CD4-positive, alpha-beta T cell treated with Interferon gamma for 1 hour (primary cell): ENCODE results near the gene PRKN.
"Not testable (repeated sequence)": the region's sequence is repeated elsewhere in the genome, so short reads cannot be mapped to it uniquely, and the experiment has no call there.

ENCODE experiments used
- DNase-seq: peaks from one replicate; pipeline ENCODE4 v3.0.0-alpha.2; 2020

The PRKN gene

GRCh38 chr6:161880056-161880455 is 847.5 kb downstream of the PRKN start:
- DNase-seq, result no peak

GRCh38 chr6:161876231-161876630 is 851.3 kb downstream of the PRKN start:
- no peak for DNase-seq

DNA sequence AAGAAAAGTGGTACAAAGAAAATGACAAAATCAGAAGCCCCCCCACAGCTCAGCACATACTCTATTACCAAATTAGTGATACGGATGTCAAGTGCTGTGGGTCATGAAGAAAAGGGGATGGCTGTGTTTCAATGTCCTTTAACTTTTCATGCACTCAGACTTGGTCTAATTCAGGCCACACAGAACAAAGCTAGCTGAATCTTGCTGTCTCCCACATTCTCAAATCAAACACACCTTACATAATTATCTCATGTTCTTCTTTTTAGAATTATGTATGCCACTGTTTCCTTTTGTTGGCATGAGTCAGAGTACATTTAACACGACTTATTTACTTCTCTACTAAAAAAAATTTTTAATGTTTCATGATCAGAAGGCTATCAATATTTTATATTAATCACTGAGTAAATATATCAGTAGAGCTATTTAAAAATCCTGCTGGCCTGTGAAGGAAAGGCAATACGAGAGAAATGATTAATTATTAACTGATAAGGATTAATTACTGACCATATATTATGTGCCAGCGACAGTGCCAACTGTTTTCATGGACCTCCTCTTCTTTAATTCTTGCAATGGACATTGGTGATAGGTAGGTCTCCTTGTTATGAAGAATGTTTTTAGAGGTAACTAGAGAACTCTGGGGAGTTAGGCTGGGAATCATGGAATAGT is 857.2 kb downstream of the PRKN start:
- DNase-seq, result no peak

GRCh38 chr6:161869491-161869890 is 858.1 kb downstream of the PRKN start:
- DNase-seq, result no peak

GRCh38 chr6:161866570-161866969 is 861.0 kb downstream of the PRKN start:
- no peak for DNase-seq

DNA sequence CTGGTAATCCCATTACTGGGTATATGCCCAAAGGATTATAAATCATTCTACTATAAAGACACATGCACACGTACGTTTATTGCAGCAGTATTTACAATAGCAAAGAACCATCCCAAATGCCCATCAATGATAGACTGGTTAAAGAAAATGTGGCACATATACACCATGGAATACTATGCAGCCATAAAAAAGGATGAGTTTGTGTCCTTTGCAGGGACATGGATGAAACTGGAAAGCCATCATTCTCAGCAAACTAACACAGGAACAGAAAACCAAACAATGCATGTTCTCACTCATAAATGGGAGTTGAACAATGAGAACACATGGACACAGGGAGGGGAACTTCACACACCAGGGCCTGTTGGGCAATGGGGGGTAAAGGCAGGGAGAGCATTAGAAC is 866.5 kb downstream of the PRKN start:
- DNase-seq, result not testable (repeated sequence)

DNA sequence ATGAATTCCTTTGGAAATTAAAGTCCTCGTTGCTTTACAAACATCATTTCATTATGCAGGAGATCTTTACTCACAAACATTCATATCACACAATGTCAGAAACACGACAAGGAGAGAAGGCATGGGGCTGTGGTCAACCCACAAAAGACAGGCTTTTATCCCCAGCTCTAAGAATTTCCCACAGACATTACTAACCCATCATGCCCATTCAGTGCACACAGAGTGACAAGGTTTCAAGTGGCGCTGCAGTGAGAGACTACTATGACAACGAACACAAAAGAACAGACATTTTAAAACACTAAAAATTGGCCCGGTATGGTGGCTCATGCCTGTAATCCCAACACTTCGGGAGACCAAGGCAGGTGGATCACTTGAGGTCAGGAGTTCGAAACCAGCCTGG is 873.9 kb downstream of the PRKN start:
- DNase-seq, result no peak

DNA sequence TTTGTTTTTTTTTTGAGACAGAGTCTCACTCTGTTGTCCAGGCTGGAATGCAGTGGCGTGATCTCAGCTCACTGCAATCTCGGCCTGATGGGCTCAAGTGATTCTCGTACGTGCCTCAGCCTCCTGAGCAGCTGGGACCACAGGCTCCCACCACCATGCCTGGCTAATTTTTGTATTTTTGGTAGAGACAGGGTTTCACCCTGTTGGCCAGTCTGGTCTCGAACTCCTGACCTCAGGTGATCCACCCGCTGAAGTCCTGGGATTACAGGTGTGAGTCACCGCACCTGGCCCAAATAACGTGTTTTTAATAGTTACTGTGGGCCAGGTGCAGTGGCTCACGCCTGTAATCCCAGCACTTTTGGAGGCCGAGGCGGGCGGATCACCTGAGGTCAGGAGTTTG is 876.1 kb downstream of the PRKN start:
- DNase-seq, result not testable (repeated sequence)

DNA sequence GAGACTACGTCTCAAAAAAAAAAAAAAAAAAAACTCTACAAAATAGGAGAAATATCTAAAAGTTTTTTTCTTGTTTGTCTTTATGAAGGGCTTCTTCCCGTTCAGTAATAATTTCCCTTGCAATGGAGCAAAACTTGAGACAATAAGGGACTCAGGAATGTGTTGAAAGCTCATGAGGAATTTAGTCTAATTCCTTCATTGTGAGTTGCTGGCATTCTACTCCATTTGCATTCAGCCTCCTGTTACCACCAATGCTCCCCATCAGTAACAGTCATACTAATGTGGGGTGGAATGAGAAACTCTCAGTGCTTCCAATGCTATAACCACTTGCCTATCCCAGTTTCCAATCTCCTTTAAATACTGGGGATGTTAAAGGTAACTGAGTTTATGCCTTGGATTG is 877.0 kb downstream of the PRKN start:
- no peak for DNase-seq

DNA sequence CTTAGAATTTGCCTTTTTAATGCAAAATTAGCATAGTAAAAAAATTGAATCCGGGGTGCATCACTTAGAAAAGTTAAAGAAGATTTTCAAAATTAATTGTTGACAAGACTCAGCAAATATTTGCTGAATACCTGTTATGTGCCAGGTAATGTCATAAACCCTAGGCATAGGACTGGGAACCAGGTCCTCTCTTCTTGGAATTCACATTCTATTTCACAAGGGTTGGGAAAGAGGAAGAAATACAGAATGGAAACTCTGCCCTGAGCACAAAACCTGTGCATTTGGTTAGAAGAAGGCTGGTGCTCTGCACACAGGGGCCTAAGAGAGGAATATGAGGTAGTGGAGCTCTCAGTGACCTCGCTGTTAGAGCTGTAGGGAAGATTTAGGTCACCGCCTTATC is 879.9 kb downstream of the PRKN start:
- DNase-seq, result no peak

DNA sequence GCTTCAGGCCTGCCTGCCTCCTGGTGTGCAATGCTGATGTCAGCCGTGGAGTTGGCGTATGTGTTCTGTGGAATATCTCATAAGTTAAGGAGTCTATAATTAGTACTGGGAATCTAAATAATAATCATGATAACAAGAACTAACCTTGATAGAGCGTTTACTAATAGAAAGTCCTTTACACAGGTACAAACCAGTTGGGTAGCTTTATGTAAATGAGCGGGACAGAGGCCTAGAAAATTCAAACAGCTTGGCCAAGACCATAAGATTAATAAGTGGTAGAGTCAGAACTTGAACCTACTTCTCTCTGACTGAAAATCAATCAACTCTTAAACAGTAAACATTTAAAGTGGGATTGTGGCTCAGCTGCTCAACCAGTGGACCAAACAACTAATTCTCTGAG is 882.8 kb downstream of the PRKN start:
- DNase-seq, result no peak

- no peak for DNase-seq
Measured at GRCh38 chr6:161843066-161843465, 884.5 kb downstream of the PRKN start.

- DNase-seq, result no peak
Measured at GRCh38 chr6:161840380-161840779, 887.2 kb downstream of the PRKN start.

- no peak for DNase-seq
Measured at GRCh38 chr6:161838306-161839035, 889.1 kb downstream of the PRKN start.

DNA sequence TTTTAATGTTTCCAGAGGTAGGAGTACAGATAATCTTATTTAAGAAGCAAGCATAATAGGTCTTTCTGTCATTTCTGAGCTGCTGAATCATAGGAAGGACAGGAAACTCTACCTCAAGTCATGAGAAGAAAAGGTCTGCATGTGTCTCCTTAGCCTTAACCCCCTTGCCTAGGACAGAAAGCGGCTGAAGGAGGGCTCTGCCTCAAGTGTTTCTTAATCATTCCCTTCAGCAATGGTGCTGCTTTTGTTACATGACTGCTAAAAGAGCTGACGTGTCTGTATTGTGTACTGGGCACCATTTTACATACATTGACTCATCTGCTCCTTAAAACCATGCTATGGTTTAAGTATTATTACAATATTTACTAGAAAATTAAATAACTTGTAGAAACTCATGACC is 889.7 kb downstream of the PRKN start:
- DNase-seq, result no peak

DNA sequence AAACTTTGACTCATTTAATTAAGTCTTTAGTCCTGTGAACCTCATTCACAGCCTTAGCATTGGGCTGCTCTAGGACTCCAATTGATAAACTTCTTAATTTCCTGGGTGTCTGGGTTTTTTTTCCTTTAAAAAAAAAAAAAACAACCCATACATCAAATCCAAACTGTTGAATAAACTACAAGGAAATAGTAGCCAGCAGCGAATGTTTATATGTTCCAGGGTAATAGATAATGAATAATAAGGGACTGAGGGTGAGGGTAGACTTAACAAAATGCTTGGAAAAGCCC is 890.2 kb downstream of the PRKN start:
- DNase-seq, result no peak

- DNase-seq, result no peak
Measured at GRCh38 chr6:161836643-161837448, 890.7 kb downstream of the PRKN start.

- DNase-seq, result no peak
Measured at GRCh38 chr6:161835500-161836215, 891.9 kb downstream of the PRKN start.

DNA sequence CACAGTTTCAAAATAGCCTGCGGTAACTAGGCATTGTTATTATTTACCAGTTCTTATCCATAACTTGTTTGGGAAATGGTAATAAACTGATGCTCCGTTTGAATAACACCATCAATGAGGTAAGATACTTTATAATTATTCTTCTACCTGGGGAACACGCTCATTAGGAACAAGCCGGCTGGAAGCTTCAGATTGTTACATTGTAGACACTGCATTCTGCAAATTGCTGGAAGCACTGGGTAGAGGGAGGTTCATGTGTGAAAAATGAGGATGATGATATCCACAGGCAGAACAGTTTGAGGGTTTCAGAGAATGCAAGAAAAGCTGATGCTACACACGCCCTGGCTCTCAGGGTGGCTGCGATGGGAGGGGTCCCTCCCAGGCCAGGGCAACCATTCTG is 893.1 kb downstream of the PRKN start:
- DNase-seq, result no peak

DNA sequence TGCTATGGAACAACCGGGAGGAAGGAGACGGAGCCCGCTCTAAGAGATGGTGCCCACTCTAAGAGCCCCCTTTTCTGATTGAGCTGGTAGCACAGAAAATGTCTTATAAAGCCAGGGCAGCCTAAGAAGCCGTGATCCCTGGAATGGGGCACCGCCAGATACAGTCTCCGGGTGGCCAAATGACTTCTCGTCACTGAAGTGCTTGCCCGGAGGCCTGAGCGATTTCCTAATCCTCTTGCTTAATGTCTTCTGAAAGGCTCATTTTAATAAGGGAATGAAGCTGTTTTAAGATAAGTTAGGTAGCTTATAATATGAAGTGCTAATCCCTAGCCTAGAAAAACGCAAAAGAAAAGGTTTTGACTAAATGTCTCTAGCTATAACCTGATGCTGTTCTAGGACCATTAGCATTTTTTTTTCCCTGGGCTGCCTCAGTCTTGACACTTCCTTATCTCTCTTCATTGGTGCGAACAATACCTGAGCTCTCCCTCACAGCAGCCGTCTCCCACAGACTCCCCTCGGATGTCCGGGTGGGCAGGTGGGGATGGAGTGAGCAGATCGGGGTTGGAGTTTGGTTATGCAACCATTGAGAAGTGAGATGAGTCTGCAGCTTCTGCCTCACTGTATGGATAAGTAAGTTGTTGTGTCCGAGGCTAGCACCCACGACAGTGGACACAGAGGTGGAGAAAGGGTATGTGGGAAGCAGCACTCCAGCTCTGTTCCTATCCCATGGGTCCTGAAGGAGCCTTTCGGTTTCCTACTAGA is 894.3 kb downstream of the PRKN start:
- no peak for DNase-seq

DNA sequence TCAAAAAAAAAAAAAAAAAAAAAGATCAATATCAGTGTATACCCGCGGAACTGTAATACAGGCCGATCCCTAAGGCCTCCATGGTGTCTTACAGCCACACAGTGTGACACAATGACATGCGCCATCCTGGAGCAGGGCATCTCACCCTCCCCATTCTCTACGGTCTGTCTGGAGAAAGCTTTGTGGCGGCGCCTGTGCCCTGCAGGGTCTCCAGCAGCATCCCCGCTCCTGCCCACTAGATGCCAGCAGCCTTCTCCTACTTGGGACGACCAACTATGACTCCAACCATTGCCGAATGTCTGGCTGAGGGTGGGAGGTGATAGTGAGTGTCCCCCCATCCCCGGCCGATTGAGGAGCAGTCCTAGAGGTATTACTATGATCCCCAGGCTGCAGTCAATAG is 894.9 kb downstream of the PRKN start:
- DNase-seq, result no peak

DNA sequence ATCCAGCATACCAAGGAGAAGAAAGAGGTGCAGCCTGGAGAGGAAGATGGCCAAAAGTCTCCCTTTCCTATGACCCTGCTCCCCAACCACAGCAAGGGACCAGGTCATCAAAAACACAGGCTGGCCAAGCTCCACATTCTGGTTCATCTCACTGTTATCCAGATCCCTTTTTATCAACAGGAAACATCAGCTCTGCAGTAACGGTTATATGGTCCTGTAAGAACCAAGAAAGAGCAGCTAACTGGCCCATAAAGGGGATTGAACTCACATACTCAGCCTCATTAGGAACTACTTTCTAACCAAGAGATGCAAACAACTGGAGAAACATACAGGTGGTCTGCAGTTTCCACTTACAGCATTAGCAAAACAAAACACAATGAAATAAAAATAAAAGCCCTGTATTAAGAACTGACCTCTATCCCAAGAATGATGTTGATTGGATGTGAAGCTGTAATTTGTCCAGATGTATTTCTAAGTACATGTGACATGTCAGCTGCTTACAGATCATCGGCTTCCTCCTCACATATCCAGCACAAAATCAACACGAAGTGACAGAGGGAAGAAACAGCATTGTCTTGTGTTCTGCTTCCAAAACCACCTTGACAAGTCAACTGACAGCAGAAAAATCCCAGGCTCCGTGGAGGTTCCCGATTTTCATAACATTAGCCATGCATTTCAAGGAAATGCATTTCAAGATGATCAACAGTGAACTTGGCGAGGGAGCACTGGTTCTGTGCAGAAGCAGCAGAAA is 896.5 kb downstream of the PRKN start:
- no peak for DNase-seq
